Measurements from ENCODE around the gene KRT23. TPM values are rescaled to one million over a fixed set of nuclear protein-coding genes. Genes with fewer than 3 reads are reported as not detected.

Gene KRT23
- total RNA-seq, 1 donor, result 0.36 TPM

DNA sequence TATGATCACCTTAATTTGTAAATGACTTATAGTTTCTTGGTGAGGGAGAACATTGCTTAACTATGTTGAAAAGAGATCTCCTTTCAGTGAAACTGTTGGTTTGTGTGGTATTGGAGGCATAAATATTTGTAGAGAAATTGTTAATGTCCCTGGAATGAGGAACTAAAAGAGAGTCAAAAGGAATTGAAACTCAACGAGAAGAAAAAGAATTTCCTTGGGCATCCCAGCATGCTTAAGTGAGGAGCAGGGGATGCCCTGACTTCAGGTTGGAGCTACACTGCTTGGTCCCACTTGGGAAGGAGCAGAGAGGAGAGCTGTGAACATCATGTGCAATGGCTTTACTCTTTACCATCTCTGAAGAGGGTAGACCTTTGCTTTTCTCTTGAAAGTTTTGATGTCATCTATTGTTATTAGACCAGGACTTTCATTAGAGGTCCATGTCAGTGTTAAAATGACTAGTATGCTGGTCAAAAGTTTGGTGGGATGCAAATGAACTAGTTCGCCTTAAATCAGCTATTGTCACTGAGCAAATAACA lies 21.7 kb downstream of the KRT23 start:
- Histone ChIP-seq H3K4me2 (ENCODE audit: insufficient read depth, low read length) (peak overlapping the region; percentile 38), H3K79me2 (ENCODE audit: insufficient read depth, low read length) (no peaks in the 10 kb centered on the region), H4K20me1 (ENCODE audit: insufficient read depth, low read length) (no peaks in the 10 kb centered on the region), H3K9me3 (ENCODE audit: low read depth, low read length) (no peaks in the 10 kb centered on the region), H3K4me1 (ENCODE audit: insufficient read depth, low read length) (peaks cover 31% of the 10 kb centered on the region), H3K27ac (ENCODE audit: low read depth, low read length) (peak overlapping the region; percentile 94), H3K27me3 (ENCODE audit: insufficient read depth, low read length) (no peaks in the 10 kb centered on the region), H3K36me3 (ENCODE audit: insufficient read depth, low read length) (no peaks in the 10 kb centered on the region), H3K4me3 (ENCODE audit: insufficient read depth, low read length) (no peak overlapping the region), H2AFZ (ENCODE audit: low read length) (no peak overlapping the region)
- DNase-seq (ENCODE audit: insufficient read length, low spot score, missing footprints), result no peak
- no peak for TF ChIP-seq CTCF (IDR thresholded peaks at IDR 0.05; ENCODE audit: extremely low read depth, low read depth, low read length)

- H3K27ac ChIP-seq (ENCODE audit: low read depth, low read length), result peak overlapping the region; percentile 94
These were observed 22.2 kb downstream of the KRT23 start for GRCh38 chr17:40915199-40915661.

GRCh38 chr17:40914075-40914855 lies 23.2 kb downstream of the KRT23 start:
- no peak overlapping the region for H3K4me2 ChIP-seq (ENCODE audit: insufficient read depth, low read length)
- no peaks in the 10 kb centered on the region for H3K79me2 ChIP-seq (ENCODE audit: insufficient read depth, low read length)
- no peak overlapping the region for H3K4me3 ChIP-seq (ENCODE audit: insufficient read depth, low read length)
- no peak for TF ChIP-seq CTCF (IDR thresholded peaks at IDR 0.05; ENCODE audit: extremely low read depth, low read depth, low read length)
- peak; percentile 72 for DNase-seq (ENCODE audit: insufficient read length, low spot score, missing footprints)
- no peaks in the 10 kb centered on the region for H3K9me3 ChIP-seq (ENCODE audit: low read depth, low read length)
- no peaks in the 10 kb centered on the region for H3K36me3 ChIP-seq (ENCODE audit: insufficient read depth, low read length)
- H3K27ac ChIP-seq (ENCODE audit: low read depth, low read length), result peak overlapping the region; percentile 94
- H3K27me3 ChIP-seq (ENCODE audit: insufficient read depth, low read length), result no peaks in the 10 kb centered on the region
- no peak overlapping the region for H2AFZ ChIP-seq (ENCODE audit: low read length)
- H4K20me1 ChIP-seq (ENCODE audit: insufficient read depth, low read length), result no peaks in the 10 kb centered on the region
- peaks cover 45% of the 10 kb centered on the region for H3K4me1 ChIP-seq (ENCODE audit: insufficient read depth, low read length)

More at GRCh38 chr17:40915199-40915661, 22.2 kb downstream of the KRT23 start:
- DNase-seq (ENCODE audit: insufficient read length, low spot score, missing footprints), result no peak
- Histone ChIP-seq H3K4me3 (ENCODE audit: insufficient read depth, low read length) (no peak overlapping the region), H3K27me3 (ENCODE audit: insufficient read depth, low read length) (no peaks in the 10 kb centered on the region), H3K4me2 (ENCODE audit: insufficient read depth, low read length) (no peak overlapping the region), H3K4me1 (ENCODE audit: insufficient read depth, low read length) (peaks cover 37% of the 10 kb centered on the region), H2AFZ (ENCODE audit: low read length) (no peak overlapping the region), H3K79me2 (ENCODE audit: insufficient read depth, low read length) (no peaks in the 10 kb centered on the region), H3K36me3 (ENCODE audit: insufficient read depth, low read length) (no peaks in the 10 kb centered on the region), H4K20me1 (ENCODE audit: insufficient read depth, low read length) (no peaks in the 10 kb centered on the region), H3K9me3 (ENCODE audit: low read depth, low read length) (no peaks in the 10 kb centered on the region)
- TF ChIP-seq CTCF (IDR thresholded peaks at IDR 0.05; ENCODE audit: extremely low read depth, low read depth, low read length), result no peak

GRCh38 chr17:40912486-40913210 lies 24.8 kb downstream of the KRT23 start:
- Histone ChIP-seq H3K27me3 (ENCODE audit: insufficient read depth, low read length) (no peaks in the 10 kb centered on the region), H3K4me1 (ENCODE audit: insufficient read depth, low read length) (peaks cover 55% of the 10 kb centered on the region), H4K20me1 (ENCODE audit: insufficient read depth, low read length) (no peaks in the 10 kb centered on the region), H3K27ac (ENCODE audit: low read depth, low read length) (peak overlapping the region; percentile 98), H3K4me2 (ENCODE audit: insufficient read depth, low read length) (no peak overlapping the region), H3K36me3 (ENCODE audit: insufficient read depth, low read length) (no peaks in the 10 kb centered on the region), H2AFZ (ENCODE audit: low read length) (no peak overlapping the region), H3K9me3 (ENCODE audit: low read depth, low read length) (no peaks in the 10 kb centered on the region), H3K4me3 (ENCODE audit: insufficient read depth, low read length) (no peak overlapping the region), H3K79me2 (ENCODE audit: insufficient read depth, low read length) (no peaks in the 10 kb centered on the region)
- DNase-seq (ENCODE audit: insufficient read length, low spot score, missing footprints), result no peak
- no peak for TF ChIP-seq CTCF (IDR thresholded peaks at IDR 0.05; ENCODE audit: extremely low read depth, low read depth, low read length)

Measured in osteoblast (primary cell).